ENCODE results near the gene GPR108. TPM values are rescaled to one million over a fixed set of nuclear protein-coding genes. Genes with fewer than 3 reads are reported as not detected.

Gene GPR108
- total RNA-seq, 1 experiment from 2014 or later: 36.4 TPM

DNA sequence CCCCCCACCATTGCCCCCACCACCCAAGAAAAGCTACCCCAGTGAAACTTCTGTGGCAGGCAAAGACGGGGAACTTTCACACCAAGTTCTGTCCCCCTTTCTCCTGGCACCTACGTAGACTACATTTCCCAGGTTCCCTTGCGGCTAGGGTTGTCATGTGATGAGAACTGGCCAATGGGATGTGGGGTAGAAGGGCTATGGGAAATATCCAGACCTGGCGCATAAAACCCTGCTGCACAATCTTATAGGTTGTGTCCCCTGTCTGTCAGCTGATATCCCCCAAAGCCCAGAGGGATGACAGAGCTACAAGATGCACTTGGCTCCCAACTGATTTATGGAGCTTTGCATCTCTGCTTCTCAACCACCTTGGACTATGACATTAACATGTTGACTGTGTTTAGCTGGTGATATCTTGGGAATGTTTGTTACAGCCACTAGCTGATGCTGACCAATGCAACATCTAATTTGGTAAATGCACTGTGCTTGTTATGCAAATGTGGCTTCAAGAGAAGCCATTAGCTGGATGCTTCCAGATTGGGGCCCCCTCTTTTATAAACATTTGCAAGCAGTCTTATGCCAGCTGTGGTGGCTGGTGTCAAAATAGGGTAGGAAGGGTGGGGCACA is 23.8 kb upstream of the GPR108 start:
- no peak for TF ChIP-seq EZH2 (IDR thresholded peaks at IDR 0.05; ENCODE audit: borderline replicate concordance, low read depth, low read length, poor library complexity, severe bottlenecking)
- TF ChIP-seq, protein P1, sequence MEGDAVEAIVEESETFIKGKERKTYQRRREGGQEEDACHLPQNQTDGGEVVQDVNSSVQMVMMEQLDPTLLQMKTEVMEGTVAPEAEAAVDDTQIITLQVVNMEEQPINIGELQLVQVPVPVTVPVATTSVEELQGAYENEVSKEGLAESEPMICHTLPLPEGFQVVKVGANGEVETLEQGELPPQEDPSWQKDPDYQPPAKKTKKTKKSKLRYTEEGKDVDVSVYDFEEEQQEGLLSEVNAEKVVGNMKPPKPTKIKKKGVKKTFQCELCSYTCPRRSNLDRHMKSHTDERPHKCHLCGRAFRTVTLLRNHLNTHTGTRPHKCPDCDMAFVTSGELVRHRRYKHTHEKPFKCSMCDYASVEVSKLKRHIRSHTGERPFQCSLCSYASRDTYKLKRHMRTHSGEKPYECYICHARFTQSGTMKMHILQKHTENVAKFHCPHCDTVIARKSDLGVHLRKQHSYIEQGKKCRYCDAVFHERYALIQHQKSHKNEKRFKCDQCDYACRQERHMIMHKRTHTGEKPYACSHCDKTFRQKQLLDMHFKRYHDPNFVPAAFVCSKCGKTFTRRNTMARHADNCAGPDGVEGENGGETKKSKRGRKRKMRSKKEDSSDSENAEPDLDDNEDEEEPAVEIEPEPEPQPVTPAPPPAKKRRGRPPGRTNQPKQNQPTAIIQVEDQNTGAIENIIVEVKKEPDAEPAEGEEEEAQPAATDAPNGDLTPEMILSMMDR (conservative IDR thresholded peaks at IDR 0.05; ENCODE audit: low read depth, low read length): no peak
- Histone ChIP-seq H3K27me3 (replicated peaks; ENCODE audit: insufficient read depth, low read depth, low read length, poor library complexity) (no peaks in the 10 kb centered on the region), H3K9me3 (ENCODE audit: low read depth, low read length, poor library complexity, severe bottlenecking) (no peaks in the 10 kb centered on the region), H3K4me3 (ENCODE audit: low read depth, low read length, poor library complexity, severe bottlenecking) (no peak overlapping the region), H3K4me1 (ENCODE audit: insufficient read depth, low read length, poor library complexity, severe bottlenecking) (no peaks in the 10 kb centered on the region), H3K36me3 (ENCODE audit: insufficient read depth, low read length, poor library complexity, severe bottlenecking) (no peaks in the 10 kb centered on the region), H3K27ac (ENCODE audit: low read depth, low read length, poor library complexity, severe bottlenecking) (no peak overlapping the region)
- ChIA-PET CTCF (no interaction called here), POLR2A (ENCODE audit: low non-redundant PET) (no interaction called here)
- peak; percentile 70 for DNase-seq (ENCODE audit: low spot score)
- no TSS peak for BruUV-seq (replicated peaks)
- intact Hi-C loops (cut with micrococcal nuclease; ENCODE audit: unreplicated experiment): no loop called here

DNA sequence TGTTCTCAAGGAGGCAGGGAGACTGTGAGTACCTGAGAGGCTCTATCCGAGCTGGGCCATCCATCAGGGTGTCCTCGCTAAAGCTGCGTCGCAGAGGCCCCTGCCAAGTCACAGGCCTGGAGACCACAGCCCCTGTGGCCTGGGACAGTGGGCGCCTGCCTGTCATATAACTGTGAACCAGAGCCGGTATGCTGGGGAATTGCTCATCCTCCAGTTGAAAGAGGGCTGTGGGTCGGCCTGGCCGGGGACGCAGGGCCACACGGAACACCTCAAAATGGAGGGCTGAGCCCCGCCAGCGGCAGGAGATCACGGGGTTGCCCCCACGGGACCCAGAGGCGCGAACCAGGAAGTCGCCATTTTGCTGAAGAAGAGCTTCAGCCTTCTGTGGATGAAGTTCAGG is 23.2 kb upstream of the GPR108 start:
- Histone ChIP-seq H3K27ac (ENCODE audit: low read depth, low read length, poor library complexity, severe bottlenecking) (no peak overlapping the region), H3K4me3 (ENCODE audit: low read depth, low read length, poor library complexity, severe bottlenecking) (no peak overlapping the region), H3K9me3 (ENCODE audit: low read depth, low read length, poor library complexity, severe bottlenecking) (no peaks in the 10 kb centered on the region), H3K27me3 (replicated peaks; ENCODE audit: insufficient read depth, low read depth, low read length, poor library complexity) (no peaks in the 10 kb centered on the region), H3K36me3 (ENCODE audit: insufficient read depth, low read length, poor library complexity, severe bottlenecking) (no peaks in the 10 kb centered on the region), H3K4me1 (ENCODE audit: insufficient read depth, low read length, poor library complexity, severe bottlenecking) (no peaks in the 10 kb centered on the region)
- intact Hi-C loops (cut with micrococcal nuclease; ENCODE audit: unreplicated experiment): no loop called here
- no TSS peak for BruUV-seq (replicated peaks)
- TF ChIP-seq, protein P1 (conservative IDR thresholded peaks at IDR 0.05; ENCODE audit: low read depth, low read length): no peak
- TF ChIP-seq EZH2 (IDR thresholded peaks at IDR 0.05; ENCODE audit: borderline replicate concordance, low read depth, low read length, poor library complexity, severe bottlenecking): no peak
- CTCF ChIA-PET: no interaction called here
- POLR2A ChIA-PET (ENCODE audit: low non-redundant PET): no interaction called here
- no peak for DNase-seq (ENCODE audit: low spot score)

DNA sequence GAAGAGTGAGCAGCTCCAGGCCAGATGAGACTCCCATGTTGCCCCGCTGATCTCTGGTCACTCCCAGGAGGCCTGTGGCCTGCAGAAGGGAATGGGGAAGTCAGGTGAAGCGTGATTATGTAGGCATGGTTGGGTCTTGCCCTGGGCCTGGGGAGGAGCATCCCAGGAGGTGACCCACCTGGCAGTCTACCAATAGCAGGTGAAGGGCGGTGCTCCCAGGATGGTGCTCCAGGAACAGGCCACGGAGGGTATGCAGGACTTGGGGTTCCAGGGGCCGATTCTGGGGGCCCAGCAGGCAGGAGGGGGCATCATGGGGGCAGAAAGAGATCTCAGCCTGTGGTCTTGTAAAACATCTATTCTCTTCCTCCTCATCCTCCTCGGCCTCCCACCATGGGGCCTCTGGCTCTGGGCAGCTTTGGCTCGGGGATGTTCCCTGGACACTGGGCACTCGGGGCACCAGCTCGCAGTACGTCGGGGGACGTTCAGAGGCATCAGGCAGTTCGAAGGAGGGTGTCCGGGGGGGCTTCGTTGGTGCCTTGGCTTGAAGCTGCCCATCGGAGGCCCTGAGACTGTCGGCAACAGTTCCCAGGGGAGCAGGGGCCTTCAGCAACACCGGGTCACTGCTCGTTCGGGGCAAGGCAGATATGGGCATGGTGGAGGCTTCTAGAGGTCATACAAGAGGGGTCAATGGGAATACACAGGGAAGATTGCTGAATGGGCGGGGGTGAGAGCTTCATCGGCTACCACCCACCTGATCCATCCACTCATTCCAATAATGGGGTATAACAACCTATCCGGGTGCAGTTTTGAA is 17.5 kb upstream of the GPR108 start:
- H3K36me3 ChIP-seq (ENCODE audit: insufficient read depth, low read length, poor library complexity, severe bottlenecking): peaks cover 27% of the 10 kb centered on the region
- CTCF ChIA-PET: no interaction called here
- POLR2A ChIA-PET (ENCODE audit: low non-redundant PET): no interaction called here
- H3K4me1 ChIP-seq (ENCODE audit: insufficient read depth, low read length, poor library complexity, severe bottlenecking): peaks cover 3% of the 10 kb centered on the region
- intact Hi-C loops (cut with micrococcal nuclease; ENCODE audit: unreplicated experiment): loop anchor here (5.0 kb wide), 1 partner anchor 238 kb away; no protein-coding TSS in a partner anchor
- no peak overlapping the region for H3K27ac ChIP-seq (ENCODE audit: low read depth, low read length, poor library complexity, severe bottlenecking)
- H3K9me3 ChIP-seq (ENCODE audit: low read depth, low read length, poor library complexity, severe bottlenecking): no peaks in the 10 kb centered on the region
- BruUV-seq (replicated peaks): no TSS peak
- DNase-seq (ENCODE audit: low spot score): no peak
- TF ChIP-seq EZH2 (IDR thresholded peaks at IDR 0.05; ENCODE audit: borderline replicate concordance, low read depth, low read length, poor library complexity, severe bottlenecking): no peak
- TF ChIP-seq, protein P1 (conservative IDR thresholded peaks at IDR 0.05; ENCODE audit: low read depth, low read length): no peak
- no peak overlapping the region for H3K4me3 ChIP-seq (ENCODE audit: low read depth, low read length, poor library complexity, severe bottlenecking)
- no peaks in the 10 kb centered on the region for H3K27me3 ChIP-seq (replicated peaks; ENCODE audit: insufficient read depth, low read depth, low read length, poor library complexity)
